Astrocyte of the cerebellum (primary cell): ENCODE results near the gene METTL26.

Experiments used
- DNase-seq: peaks from one replicate; pipeline ENCODE4 v3.0.0-alpha.2; 2011; ENCODE audit warnings: low read depth
- H3K4me3 ChIP-seq: 2 replicates; pipeline ENCODE4 v1.5.1; 2011; ENCODE audit warnings: mild to moderate bottlenecking, low read depth, low read length, moderate library complexity
- CTCF ChIP-seq: IDR thresholded peaks from 2 replicates; pipeline ENCODE4 v1.5.1; 2012; ENCODE audit warnings: low read length, low read depth, moderate library complexity, mild to moderate bottlenecking; ENCODE audit errors: missing control alignments
- in situ Hi-C: cut with HindIII; loops from 2 replicates; pipeline ENCODE4 v1.10.0; 2017; ENCODE audit warnings: low sequenced_read_pairs

METTL26 gene

GRCh38 chr16:637081-638018 lies 1.2 kb upstream of the METTL26 start:
- in situ Hi-C loops: no loop called here
- DNase-seq: peak; percentile 65
- peak overlapping the region; percentile 55 for H3K4me3 ChIP-seq
- TF ChIP-seq CTCF: no peak

- TF ChIP-seq CTCF: no peak
- in situ Hi-C loops: no loop called here
- peak overlapping the region; percentile 55 for H3K4me3 ChIP-seq
- no peak for DNase-seq
Measured at GRCh38 chr16:635573-636205, 416 bp downstream of the METTL26 start.

DNA sequence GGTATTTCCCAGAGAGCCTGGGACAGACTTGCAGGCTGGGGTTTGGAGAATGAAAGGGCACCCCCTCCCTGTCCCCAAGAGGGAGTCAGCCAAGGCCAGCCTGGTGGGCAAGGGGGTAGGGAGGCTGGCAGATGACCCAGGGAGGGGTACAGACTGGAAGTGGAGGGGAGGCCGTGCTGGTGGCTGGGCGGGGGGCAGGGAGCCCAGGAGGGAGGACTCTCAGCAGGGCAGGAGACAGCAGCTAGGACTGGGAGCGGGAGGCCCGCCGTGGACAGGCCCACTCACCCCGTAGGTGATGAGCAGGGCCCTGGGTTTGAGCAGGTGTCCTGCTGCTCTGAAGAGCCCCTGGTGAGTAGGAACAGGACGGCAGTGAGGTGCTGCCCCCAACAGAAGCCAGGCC lies 1.1 kb downstream of the METTL26 start:
- in situ Hi-C loops: no loop called here
- DNase-seq: no peak
- H3K4me3 ChIP-seq: peak overlapping the region; percentile 55
- TF ChIP-seq CTCF: no peak

GRCh38 chr16:634051-634670 lies 1.9 kb downstream of the METTL26 start:
- no peak for TF ChIP-seq CTCF
- in situ Hi-C loops: no loop called here
- H3K4me3 ChIP-seq: no peak overlapping the region
- DNase-seq: no peak

- in situ Hi-C loops: no loop called here
- no peak for TF ChIP-seq CTCF
- H3K4me3 ChIP-seq: no peak overlapping the region
- DNase-seq: no peak
Measured at GRCh38 chr16:633336-634050, 2.6 kb downstream of the METTL26 start.
